HEK293 (cell line): ENCODE results near the gene INO80.

Experiments
- ZBTB1 ChIP-seq: fragments of 450-650 bp; formaldehyde crosslinking; IDR thresholded peaks from 2 replicates; pipeline ENCODE4 v1.5.1; 2016; ENCODE audit warnings: missing biosample characterization, missing genetic modification characterization
- ZBTB20 ChIP-seq: fragments of 450-650 bp; formaldehyde crosslinking; IDR thresholded peaks from 2 replicates; pipeline ENCODE4 v1.5.1; 2016; ENCODE audit warnings: missing biosample characterization, missing genetic modification characterization
- ZNF423 ChIP-seq: fragments of 450-650 bp; formaldehyde crosslinking; IDR thresholded peaks from 2 replicates; pipeline ENCODE4 v1.5.1; 2016; ENCODE audit warnings: missing biosample characterization, missing genetic modification characterization
- ZNF433 ChIP-seq: fragments of 450-650 bp; formaldehyde crosslinking; IDR thresholded peaks from 2 replicates; pipeline ENCODE4 v1.5.1; 2016; ENCODE audit warnings: missing biosample characterization, missing genetic modification characterization, low read depth
- ZNF629 ChIP-seq: fragments of 450-650 bp; formaldehyde crosslinking; IDR thresholded peaks from 2 replicates; pipeline ENCODE4 v1.5.1; 2017; ENCODE audit warnings: missing biosample characterization, missing genetic modification characterization
- TF ChIP-seq, protein P1 (sequence below): fragments of 450-650 bp; formaldehyde crosslinking; IDR thresholded peaks from 2 replicates; pipeline ENCODE4 v1.5.1; 2016; ENCODE audit warnings: missing biosample characterization, missing genetic modification characterization
- TF ChIP-seq, protein P2 (sequence below): fragments of 450-650 bp; formaldehyde crosslinking; IDR thresholded peaks from 2 replicates; pipeline ENCODE4 v1.5.1; 2016; ENCODE audit warnings: missing biosample characterization, missing genetic modification characterization

DNA sequence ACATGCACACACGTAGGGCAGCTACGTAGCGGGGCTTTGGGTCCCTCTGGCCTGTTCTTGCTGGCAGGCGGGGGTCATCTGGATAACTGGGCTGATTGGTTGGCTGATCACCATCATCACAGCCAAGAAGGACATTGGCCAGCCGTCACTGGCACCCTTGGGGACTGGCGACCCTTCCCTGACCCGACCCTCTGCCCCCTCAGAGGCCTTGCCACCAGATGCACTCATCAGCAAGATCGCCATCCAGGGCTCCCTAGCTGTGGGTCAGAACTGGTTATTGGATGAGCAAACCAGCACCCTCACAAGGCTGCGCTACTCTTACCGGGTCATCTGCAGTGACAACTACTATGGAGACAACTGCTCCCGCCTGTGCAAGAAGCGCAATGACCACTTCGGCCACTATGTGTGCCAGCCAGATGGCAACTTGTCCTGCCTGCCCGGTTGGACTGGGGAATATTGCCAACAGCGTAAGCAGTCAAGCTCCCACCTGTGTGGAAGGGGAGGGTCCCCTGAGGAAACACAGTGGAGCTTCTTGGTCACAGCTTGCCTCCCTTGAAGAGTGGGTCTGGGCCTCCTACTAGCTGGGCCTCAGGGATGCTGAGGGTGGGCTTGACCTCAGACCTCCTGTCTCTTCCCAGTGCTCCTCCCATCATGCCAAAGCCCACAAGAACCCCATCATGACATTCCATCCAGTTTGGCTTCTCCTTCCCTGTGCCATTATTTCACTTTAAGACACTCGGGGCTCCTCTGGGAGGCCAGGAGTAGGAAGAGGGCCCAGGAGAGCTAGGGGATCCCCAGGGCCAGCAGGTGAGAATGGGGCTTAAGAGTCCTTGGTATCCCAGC lies 184.6 kb downstream of the INO80 start:
- TF ChIP-seq, protein P1, sequence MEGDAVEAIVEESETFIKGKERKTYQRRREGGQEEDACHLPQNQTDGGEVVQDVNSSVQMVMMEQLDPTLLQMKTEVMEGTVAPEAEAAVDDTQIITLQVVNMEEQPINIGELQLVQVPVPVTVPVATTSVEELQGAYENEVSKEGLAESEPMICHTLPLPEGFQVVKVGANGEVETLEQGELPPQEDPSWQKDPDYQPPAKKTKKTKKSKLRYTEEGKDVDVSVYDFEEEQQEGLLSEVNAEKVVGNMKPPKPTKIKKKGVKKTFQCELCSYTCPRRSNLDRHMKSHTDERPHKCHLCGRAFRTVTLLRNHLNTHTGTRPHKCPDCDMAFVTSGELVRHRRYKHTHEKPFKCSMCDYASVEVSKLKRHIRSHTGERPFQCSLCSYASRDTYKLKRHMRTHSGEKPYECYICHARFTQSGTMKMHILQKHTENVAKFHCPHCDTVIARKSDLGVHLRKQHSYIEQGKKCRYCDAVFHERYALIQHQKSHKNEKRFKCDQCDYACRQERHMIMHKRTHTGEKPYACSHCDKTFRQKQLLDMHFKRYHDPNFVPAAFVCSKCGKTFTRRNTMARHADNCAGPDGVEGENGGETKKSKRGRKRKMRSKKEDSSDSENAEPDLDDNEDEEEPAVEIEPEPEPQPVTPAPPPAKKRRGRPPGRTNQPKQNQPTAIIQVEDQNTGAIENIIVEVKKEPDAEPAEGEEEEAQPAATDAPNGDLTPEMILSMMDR (tag by site-specific recombination), result no peak
- TF ChIP-seq ZBTB20, result no peak
- no peak for TF ChIP-seq ZNF433
- no peak for TF ChIP-seq ZNF629
- TF ChIP-seq, protein P2, sequence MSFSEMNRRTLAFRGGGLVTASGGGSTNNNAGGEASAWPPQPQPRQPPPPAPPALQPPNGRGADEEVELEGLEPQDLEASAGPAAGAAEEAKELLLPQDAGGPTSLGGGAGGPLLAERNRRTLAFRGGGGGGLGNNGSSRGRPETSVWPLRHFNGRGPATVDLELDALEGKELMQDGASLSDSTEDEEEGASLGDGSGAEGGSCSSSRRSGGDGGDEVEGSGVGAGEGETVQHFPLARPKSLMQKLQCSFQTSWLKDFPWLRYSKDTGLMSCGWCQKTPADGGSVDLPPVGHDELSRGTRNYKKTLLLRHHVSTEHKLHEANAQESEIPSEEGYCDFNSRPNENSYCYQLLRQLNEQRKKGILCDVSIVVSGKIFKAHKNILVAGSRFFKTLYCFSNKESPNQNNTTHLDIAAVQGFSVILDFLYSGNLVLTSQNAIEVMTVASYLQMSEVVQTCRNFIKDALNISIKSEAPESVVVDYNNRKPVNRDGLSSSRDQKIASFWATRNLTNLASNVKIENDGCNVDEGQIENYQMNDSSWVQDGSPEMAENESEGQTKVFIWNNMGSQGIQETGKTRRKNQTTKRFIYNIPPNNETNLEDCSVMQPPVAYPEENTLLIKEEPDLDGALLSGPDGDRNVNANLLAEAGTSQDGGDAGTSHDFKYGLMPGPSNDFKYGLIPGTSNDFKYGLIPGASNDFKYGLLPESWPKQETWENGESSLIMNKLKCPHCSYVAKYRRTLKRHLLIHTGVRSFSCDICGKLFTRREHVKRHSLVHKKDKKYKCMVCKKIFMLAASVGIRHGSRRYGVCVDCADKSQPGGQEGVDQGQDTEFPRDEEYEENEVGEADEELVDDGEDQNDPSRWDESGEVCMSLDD (tag by site-specific recombination), result no peak
- no peak for TF ChIP-seq ZBTB1
- no peak for TF ChIP-seq ZNF423 (tag by site-specific recombination)
